Measurements from ENCODE around the gene TTC16.

DNA sequence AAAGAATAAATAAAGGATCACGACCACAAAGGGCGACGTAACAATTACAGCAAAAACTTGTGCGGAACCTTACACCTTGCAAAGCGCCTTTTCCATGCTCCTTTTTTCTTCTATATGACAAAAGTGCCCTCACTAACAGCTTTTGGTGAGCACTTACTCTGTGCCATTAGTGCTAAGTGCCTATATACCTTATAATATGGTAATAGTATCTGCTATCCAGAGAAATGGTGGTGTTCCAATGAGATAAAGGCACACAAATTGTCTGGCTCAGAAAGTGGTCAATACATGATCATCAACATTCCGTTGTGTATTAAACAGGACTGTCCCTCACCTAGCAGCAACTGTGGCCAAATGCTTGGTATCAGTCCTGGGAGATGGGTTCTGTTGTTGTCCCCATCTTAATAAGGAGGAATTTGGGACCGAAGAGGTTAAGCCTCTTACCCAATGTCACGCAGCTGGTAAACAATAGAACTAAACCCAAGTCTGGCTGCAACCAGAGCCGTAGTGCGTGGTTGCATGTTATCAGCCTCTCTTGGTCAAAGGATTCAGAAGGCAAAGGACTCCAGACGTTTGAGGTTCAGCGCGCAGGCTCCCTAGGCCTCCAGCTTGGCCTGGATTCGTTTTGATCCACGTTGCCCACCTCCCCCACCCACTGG lies 19.8 kb downstream of the TTC16 start:
- TF ChIP-seq POLR2AphosphoS5 (IDR thresholded peaks at IDR 0.05; ENCODE audit: low read depth, low read length) (no peak), POLR2A (IDR thresholded peaks at IDR 0.05; ENCODE audit: low read depth, low read length) (no peak), TAF1 (IDR thresholded peaks at IDR 0.05; ENCODE audit: borderline replicate concordance, low read depth, low read length) (no peak)

Measured in GM12892 (cell line).